OCI-LY7 (cell line): ENCODE measurements around the gene WDR44. TPM values are rescaled to one million over a fixed set of nuclear protein-coding genes. Genes with fewer than 3 reads are reported as not detected.

Source experiments
- BruUV-seq: library from RNA; stranded (reverse); fragments of 400-500 nt; replicated peaks from 2 replicates; lab custom pipeline; 2021; lab: Mats Ljungman, UMichigan
- CTCF ChIA-PET: fragments of 300-600 bp; sonication (Branson Sonifier 250); formaldehyde crosslinking; loops from one replicate; lab custom pipeline; 2022; ENCODE audit warnings: antibody characterized with exemption; ENCODE audit not compliant: unreplicated experiment; lab: Charles Lee
- POLR2A ChIA-PET: fragments of 300-600 bp; sonication (Branson Sonifier 250); formaldehyde crosslinking; loops from one replicate; lab custom pipeline; 2022; ENCODE audit warnings: antibody characterized with exemption; lab: Charles Lee
- DNase-seq: peaks from one replicate; pipeline ENCODE4 v3.0.0-alpha.2; 2015; ENCODE audit warnings: low spot score
- H2AFZ ChIP-seq: fragments of 200-600 bp; sonication (generic), shearing (Covaris generic); 2 replicates; pipeline ENCODE4 v1.6.1; 2014; ENCODE audit warnings: mild to moderate bottlenecking, antibody characterized with exemption, low read length, moderate library complexity
- H3K27ac ChIP-seq: fragments of 200-600 bp; sonication (generic); 2 replicates; pipeline ENCODE4 v1.5.1; 2014; ENCODE audit warnings: mixed run types, low read depth, mild to moderate bottlenecking, moderate library complexity, low read length, inconsistent platforms; ENCODE audit not compliant: poor library complexity, severe bottlenecking
- H3K36me3 ChIP-seq: fragments of 200-600 bp; sonication (generic); 2 replicates; pipeline ENCODE4 v1.6.1; 2014; ENCODE audit warnings: mild to moderate bottlenecking, antibody characterized with exemption, low read length, moderate library complexity, mixed read lengths; ENCODE audit not compliant: insufficient read depth
- H3K4me1 ChIP-seq: fragments of 200-600 bp; sonication (generic); 2 replicates; pipeline ENCODE4 v1.5.1; 2014; ENCODE audit warnings: mild to moderate bottlenecking, low read length; ENCODE audit not compliant: insufficient read depth, poor library complexity, severe bottlenecking
- H3K4me2 ChIP-seq: fragments of 200-600 bp; sonication (generic); 2 replicates; pipeline ENCODE4 v1.6.1; 2014; ENCODE audit warnings: mild to moderate bottlenecking, low read length
- H3K4me3 ChIP-seq: fragments of 200-600 bp; sonication (generic); 2 replicates; pipeline ENCODE4 v1.5.1; 2014; ENCODE audit warnings: mild to moderate bottlenecking, low read depth, low read length; ENCODE audit not compliant: poor library complexity, severe bottlenecking
- H3K79me2 ChIP-seq: fragments of 200-600 bp; sonication (generic); 2 replicates; pipeline ENCODE4 v1.6.1; 2016; ENCODE audit warnings: low read depth, mild to moderate bottlenecking, low read length, moderate library complexity, mixed read lengths; ENCODE audit not compliant: insufficient read depth
- H3K9me2 ChIP-seq: fragments of 200-600 bp; sonication (generic); 2 replicates; pipeline ENCODE4 v1.6.1; 2016; ENCODE audit warnings: mild to moderate bottlenecking, low read length, mixed read lengths; ENCODE audit not compliant: insufficient read depth
- H3K9me3 ChIP-seq: fragments of 200-600 bp; sonication (generic); 2 replicates; pipeline ENCODE4 v1.6.1; 2014; ENCODE audit warnings: mild to moderate bottlenecking, mixed run types, low read length, mixed read lengths
- H4K20me1 ChIP-seq: fragments of 200-600 bp; sonication (generic); 2 replicates; pipeline ENCODE4 v1.6.1; 2014; ENCODE audit warnings: mild to moderate bottlenecking, antibody characterized with exemption, low read length, moderate library complexity, mixed read lengths; ENCODE audit not compliant: insufficient read depth
- EZH2phosphoT487 ChIP-seq: fragments of 200-600 bp; sonication (generic); IDR thresholded peaks from 2 replicates; pipeline ENCODE4 v1.6.1; 2018; ENCODE audit warnings: low read depth, borderline replicate concordance, mild to moderate bottlenecking, mixed run types, antibody characterized with exemption, low read length, moderate library complexity, mixed read lengths
- intact Hi-C: fragments of 100-400 bp; cut with micrococcal nuclease; formaldehyde crosslinking; loops from one replicate; pipeline ENCODE4 v1.10.0; 2022; ENCODE audit not compliant: unreplicated experiment
- total RNA-seq, 2 experiments: library from RNA; depleted of rRNA in 1 of 2; stranded (reverse); fragments of >200 nt in 1 of 2; shearing (Covaris generic) in 1 of 2; gene quantifications; 2 replicates each; pipeline ENCODE4 v1.2.3, GENCODE V29; 2014 to 2022
- TF ChIP-seq, protein P1 (sequence below): fragments of 200-600 bp; sonication (generic); conservative IDR thresholded peaks from 2 replicates; pipeline ENCODE4 v1.5.1; 2014; ENCODE audit warnings: mild to moderate bottlenecking, antibody characterized with exemption, low read length, moderate library complexity, mixed read lengths

WDR44 gene
- total RNA-seq, 2 experiments from 2014 or later = 9.3 to 9.9 TPM

DNA sequence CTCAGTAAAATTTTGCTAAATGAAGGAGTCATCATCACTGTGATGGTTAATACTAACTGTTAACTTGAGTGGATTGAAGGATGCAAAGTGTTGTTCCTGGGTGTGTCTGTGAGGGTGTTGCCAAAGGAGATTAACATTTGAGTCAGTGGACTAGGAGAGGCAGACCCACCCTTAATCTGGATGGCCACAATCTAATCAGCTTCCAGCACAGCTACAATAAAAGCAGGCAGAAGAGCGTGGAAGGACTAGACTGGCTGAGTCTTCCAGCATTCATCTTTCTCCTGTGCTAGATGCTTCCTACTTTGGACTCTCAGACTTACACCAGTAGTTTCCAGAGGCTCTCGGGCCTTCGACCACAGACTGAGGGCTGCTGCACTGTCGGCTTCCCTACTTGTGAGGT, 21.3 kb upstream of the WDR44 start:
- Histone ChIP-seq H3K9me3 (no peaks in the 10 kb centered on the region), H3K27ac (no peak overlapping the region), H3K79me2 (no peaks in the 10 kb centered on the region), H4K20me1 (no peaks in the 10 kb centered on the region), H3K4me1 (no peaks in the 10 kb centered on the region), H3K9me2 (no peaks in the 10 kb centered on the region), H3K4me3 (no peak overlapping the region), H2AFZ (no peak overlapping the region), H3K4me2 (no peak overlapping the region), H3K36me3 (no peaks in the 10 kb centered on the region)
- intact Hi-C loops = no loop called here
- TF ChIP-seq, protein P1, sequence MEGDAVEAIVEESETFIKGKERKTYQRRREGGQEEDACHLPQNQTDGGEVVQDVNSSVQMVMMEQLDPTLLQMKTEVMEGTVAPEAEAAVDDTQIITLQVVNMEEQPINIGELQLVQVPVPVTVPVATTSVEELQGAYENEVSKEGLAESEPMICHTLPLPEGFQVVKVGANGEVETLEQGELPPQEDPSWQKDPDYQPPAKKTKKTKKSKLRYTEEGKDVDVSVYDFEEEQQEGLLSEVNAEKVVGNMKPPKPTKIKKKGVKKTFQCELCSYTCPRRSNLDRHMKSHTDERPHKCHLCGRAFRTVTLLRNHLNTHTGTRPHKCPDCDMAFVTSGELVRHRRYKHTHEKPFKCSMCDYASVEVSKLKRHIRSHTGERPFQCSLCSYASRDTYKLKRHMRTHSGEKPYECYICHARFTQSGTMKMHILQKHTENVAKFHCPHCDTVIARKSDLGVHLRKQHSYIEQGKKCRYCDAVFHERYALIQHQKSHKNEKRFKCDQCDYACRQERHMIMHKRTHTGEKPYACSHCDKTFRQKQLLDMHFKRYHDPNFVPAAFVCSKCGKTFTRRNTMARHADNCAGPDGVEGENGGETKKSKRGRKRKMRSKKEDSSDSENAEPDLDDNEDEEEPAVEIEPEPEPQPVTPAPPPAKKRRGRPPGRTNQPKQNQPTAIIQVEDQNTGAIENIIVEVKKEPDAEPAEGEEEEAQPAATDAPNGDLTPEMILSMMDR = no peak
- TF ChIP-seq EZH2phosphoT487 = no peak
- ChIA-PET CTCF (no interaction called here), POLR2A (interaction anchor here (0.6 kb wide), 1 partner anchor 278 kb away, joined by 3 read pairs; no protein-coding TSS in a partner anchor)
- DNase-seq = no peak
- no TSS peak for BruUV-seq

DNA sequence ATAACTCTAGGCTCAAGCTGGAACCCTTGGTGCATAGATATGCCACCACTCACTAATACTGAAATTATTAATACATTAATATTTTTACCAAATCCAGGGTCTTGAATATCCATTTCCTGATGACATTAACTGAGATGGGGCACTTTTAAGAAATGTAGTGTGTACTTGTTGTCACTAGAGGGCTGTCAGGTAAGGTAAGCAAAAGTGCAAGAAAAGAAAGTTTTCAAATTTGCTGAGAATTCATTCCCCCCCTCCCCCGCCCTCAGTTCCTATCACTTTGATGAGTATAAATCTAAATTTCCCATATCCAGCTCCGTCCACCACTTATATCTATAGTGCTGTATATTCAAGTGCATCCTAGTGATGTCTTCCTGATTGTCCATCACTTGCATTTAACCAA, 20.5 kb upstream of the WDR44 start:
- Histone ChIP-seq H3K4me3 (no peak overlapping the region), H3K9me3 (no peaks in the 10 kb centered on the region), H3K79me2 (no peaks in the 10 kb centered on the region), H3K36me3 (no peaks in the 10 kb centered on the region), H3K27ac (no peak overlapping the region), H3K9me2 (no peaks in the 10 kb centered on the region), H3K4me2 (no peak overlapping the region), H4K20me1 (no peaks in the 10 kb centered on the region), H3K4me1 (no peaks in the 10 kb centered on the region), H2AFZ (no peak overlapping the region)
- no TSS peak for BruUV-seq
- ChIA-PET POLR2A (no interaction called here), CTCF (no interaction called here)
- TF ChIP-seq EZH2phosphoT487 = no peak
- TF ChIP-seq, protein P1 = peak; percentile 64
- intact Hi-C loops = no loop called here
- peak; percentile 22 for DNase-seq

DNA sequence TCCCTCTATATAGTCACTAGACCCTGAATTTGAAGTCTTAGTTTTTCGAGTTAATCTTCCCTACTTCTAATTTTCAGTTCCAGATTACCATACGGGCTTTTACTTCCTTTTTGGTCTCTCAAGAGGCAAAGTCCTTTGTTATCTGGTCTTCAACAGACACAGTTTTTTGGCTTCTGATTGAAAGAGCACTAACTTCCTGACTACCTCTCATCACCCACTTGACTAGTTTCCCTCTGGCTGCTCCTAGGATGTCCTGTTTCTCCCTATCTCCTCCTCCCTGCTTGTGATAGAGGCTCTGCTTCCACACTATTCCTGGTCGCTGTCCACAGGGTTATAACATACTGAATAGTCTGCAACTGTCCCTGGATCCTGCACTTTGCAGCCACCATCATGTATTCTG, 16.7 kb upstream of the WDR44 start:
- no peak overlapping the region for H2AFZ ChIP-seq
- no peaks in the 10 kb centered on the region for H3K9me2 ChIP-seq
- no peak overlapping the region for H3K4me2 ChIP-seq
- POLR2A ChIA-PET = no interaction called here
- CTCF ChIA-PET = no interaction called here
- no peaks in the 10 kb centered on the region for H4K20me1 ChIP-seq
- H3K4me1 ChIP-seq = no peaks in the 10 kb centered on the region
- DNase-seq = no peak
- H3K27ac ChIP-seq = no peak overlapping the region
- no peaks in the 10 kb centered on the region for H3K36me3 ChIP-seq
- no peak for TF ChIP-seq EZH2phosphoT487
- TF ChIP-seq, protein P1 = no peak
- H3K4me3 ChIP-seq = no peak overlapping the region
- H3K79me2 ChIP-seq = no peaks in the 10 kb centered on the region
- no TSS peak for BruUV-seq
- no peaks in the 10 kb centered on the region for H3K9me3 ChIP-seq
- intact Hi-C loops = no loop called here
